ENCODE results near the gene SNRNP48. TPM values are rescaled to one million over a fixed set of nuclear protein-coding genes. Genes with fewer than 3 reads are reported as not detected.

Gene SNRNP48
- total RNA-seq, 1 donor from 2014 or later = 54.1 TPM

DNA sequence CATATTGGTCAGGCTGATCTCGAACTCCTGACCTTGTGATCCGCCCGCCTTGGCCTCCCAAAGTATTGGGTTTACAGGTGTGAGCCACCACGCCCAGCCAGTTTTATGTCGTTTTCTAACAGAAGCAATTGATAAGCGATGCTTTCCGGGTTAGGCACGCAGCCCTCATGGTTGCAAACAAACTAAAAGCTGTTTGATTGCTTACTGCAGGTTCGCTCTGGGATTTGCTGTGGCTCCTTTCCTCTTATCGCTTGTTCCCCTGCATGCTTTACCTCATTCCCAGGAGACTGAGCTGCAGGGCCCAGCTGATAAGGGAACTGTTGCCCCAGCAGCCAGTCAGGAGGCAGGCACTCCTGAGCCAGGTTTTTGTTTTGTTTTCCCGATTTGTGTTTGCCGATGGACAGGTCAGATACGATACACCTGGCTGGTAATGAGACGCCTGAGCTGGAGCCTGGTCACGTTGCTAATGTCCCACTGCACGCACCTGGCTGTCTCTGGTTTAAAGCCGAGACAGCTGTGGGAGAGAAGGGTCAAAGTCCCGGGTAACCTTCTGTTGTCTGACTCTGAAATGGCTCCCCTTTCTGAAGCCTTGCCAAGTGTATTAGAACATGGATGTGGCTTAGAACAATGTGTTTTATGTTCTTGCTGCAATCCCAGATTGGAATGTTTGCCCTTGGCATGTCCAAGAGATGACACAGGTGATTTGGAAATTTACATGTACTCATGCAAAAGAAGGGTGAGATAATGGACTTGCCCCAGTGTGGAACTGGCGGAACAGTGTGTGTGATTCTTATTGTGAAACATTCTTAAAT, 28.6 kb upstream of the SNRNP48 start:
- Mint-ChIP-seq H3K27me3 (ENCODE audit: insufficient read depth, low read depth) (no peaks in the 10 kb centered on the region), H3K27ac (no peak overlapping the region), H3K9me3 (no peaks in the 10 kb centered on the region), H3K4me3 (no peak overlapping the region), H3K4me1 (no peaks in the 10 kb centered on the region), H3K36me3 (peaks cover 4% of the 10 kb centered on the region)
- no peaks in the 10 kb centered on the region for H3K9me3 ChIP-seq (ENCODE audit: low read depth)
- H3K27me3 ChIP-seq = no peaks in the 10 kb centered on the region
- H4K20me1 ChIP-seq (ENCODE audit: low read depth) = no peaks in the 10 kb centered on the region
- H3K27ac ChIP-seq = no peak overlapping the region
- no peak overlapping the region for H2AFZ ChIP-seq (replicated peaks)
- TF ChIP-seq EZH2phosphoT487 (IDR thresholded peaks at IDR 0.05) (no peak), EZH2 (IDR thresholded peaks at IDR 0.05) (no peak), CTCF (IDR thresholded peaks at IDR 0.05) (no peak)
- DNase-seq (ENCODE audit: low spot score) = no peak
- H3K4me3 ChIP-seq = no peak overlapping the region
- no peaks in the 10 kb centered on the region for H3K79me2 ChIP-seq (ENCODE audit: low read depth)
- no peaks in the 10 kb centered on the region for H3K36me3 ChIP-seq
- no peak overlapping the region for H3K9ac ChIP-seq
- no peaks in the 10 kb centered on the region for H3F3A ChIP-seq (ENCODE audit: low read depth)
- no peaks in the 10 kb centered on the region for H3K4me1 ChIP-seq
- H3K4me2 ChIP-seq = no peak overlapping the region

DNA sequence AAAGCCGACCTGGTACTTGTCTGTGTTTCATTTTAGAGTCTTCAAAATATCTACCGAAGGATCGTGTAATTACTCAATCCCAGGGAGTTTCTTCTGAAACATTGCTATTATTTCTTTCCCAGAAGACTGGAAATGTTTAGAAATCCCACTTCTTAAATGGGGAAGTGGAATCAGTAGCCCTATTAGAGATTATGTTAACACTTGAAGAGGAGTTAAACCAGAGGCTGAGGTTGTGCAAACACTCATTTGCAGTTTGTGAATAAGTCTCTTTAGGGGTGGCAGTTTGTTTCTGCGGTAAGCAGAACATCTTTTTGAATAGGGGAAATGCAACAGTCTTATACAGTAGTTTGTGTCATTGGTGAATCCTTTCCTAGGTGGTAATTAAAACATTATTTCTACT, 27.2 kb upstream of the SNRNP48 start:
- H4K20me1 ChIP-seq (ENCODE audit: low read depth) = no peaks in the 10 kb centered on the region
- no peak for DNase-seq (ENCODE audit: low spot score)
- H3K27ac ChIP-seq = no peak overlapping the region
- no peaks in the 10 kb centered on the region for H3K4me1 ChIP-seq
- H3K79me2 ChIP-seq (ENCODE audit: low read depth) = no peaks in the 10 kb centered on the region
- no peak overlapping the region for H3K27ac Mint-ChIP-seq
- no peaks in the 10 kb centered on the region for H3K9me3 Mint-ChIP-seq
- H3K27me3 ChIP-seq = no peaks in the 10 kb centered on the region
- peaks cover 4% of the 10 kb centered on the region for H3K36me3 Mint-ChIP-seq
- H3K4me2 ChIP-seq = no peak overlapping the region
- H3F3A ChIP-seq (ENCODE audit: low read depth) = no peaks in the 10 kb centered on the region
- H3K4me1 Mint-ChIP-seq = no peaks in the 10 kb centered on the region
- H3K36me3 ChIP-seq = no peaks in the 10 kb centered on the region
- H3K9me3 ChIP-seq (ENCODE audit: low read depth) = no peaks in the 10 kb centered on the region
- no peak for TF ChIP-seq EZH2 (IDR thresholded peaks at IDR 0.05)
- TF ChIP-seq EZH2phosphoT487 (IDR thresholded peaks at IDR 0.05) = no peak
- no peak for TF ChIP-seq CTCF (IDR thresholded peaks at IDR 0.05)
- H3K27me3 Mint-ChIP-seq (ENCODE audit: insufficient read depth, low read depth) = no peaks in the 10 kb centered on the region
- H3K9ac ChIP-seq = no peak overlapping the region
- no peak overlapping the region for H3K4me3 ChIP-seq
- H3K4me3 Mint-ChIP-seq = no peak overlapping the region
- H2AFZ ChIP-seq (replicated peaks) = no peak overlapping the region

DNA sequence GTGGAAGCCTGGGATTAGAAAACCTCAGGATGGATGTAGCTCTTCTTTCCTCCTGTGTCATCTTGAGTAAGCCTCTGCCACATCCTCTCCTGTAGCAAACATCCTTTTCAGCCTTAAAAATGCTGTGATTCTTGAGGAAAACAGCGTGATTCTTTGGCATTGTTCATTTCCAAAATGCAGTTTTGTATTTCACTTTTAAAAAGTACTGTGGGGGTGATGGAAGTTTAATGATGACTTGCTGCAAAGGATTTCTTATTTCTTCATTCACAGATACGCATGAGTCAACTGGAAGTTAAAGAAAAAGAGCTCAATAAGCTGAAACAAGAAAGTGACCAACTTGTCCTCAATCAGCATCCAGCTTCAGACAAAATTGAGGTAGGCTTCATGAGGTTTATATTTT, 23.9 kb upstream of the SNRNP48 start:
- Histone ChIP-seq H3K36me3 (no peaks in the 10 kb centered on the region), H3K79me2 (ENCODE audit: low read depth) (no peaks in the 10 kb centered on the region), H3K27me3 (no peaks in the 10 kb centered on the region), H3K4me1 (no peaks in the 10 kb centered on the region), H3K9me3 (ENCODE audit: low read depth) (no peaks in the 10 kb centered on the region), H3K4me3 (no peak overlapping the region), H3F3A (ENCODE audit: low read depth) (no peaks in the 10 kb centered on the region), H3K4me2 (no peak overlapping the region), H3K9ac (no peak overlapping the region), H4K20me1 (ENCODE audit: low read depth) (no peaks in the 10 kb centered on the region), H3K27ac (no peak overlapping the region), H2AFZ (replicated peaks) (no peak overlapping the region)
- Mint-ChIP-seq H3K4me3 (no peak overlapping the region), H3K4me1 (no peaks in the 10 kb centered on the region), H3K27me3 (ENCODE audit: insufficient read depth, low read depth) (no peaks in the 10 kb centered on the region), H3K27ac (no peak overlapping the region), H3K9me3 (no peaks in the 10 kb centered on the region), H3K36me3 (peaks cover 12% of the 10 kb centered on the region)
- TF ChIP-seq EZH2phosphoT487 (IDR thresholded peaks at IDR 0.05) (no peak), CTCF (IDR thresholded peaks at IDR 0.05) (no peak), EZH2 (IDR thresholded peaks at IDR 0.05) (no peak)
- DNase-seq (ENCODE audit: low spot score) = no peak
